ENCODE measurements around the gene DPM1.

Gene DPM1

DNA sequence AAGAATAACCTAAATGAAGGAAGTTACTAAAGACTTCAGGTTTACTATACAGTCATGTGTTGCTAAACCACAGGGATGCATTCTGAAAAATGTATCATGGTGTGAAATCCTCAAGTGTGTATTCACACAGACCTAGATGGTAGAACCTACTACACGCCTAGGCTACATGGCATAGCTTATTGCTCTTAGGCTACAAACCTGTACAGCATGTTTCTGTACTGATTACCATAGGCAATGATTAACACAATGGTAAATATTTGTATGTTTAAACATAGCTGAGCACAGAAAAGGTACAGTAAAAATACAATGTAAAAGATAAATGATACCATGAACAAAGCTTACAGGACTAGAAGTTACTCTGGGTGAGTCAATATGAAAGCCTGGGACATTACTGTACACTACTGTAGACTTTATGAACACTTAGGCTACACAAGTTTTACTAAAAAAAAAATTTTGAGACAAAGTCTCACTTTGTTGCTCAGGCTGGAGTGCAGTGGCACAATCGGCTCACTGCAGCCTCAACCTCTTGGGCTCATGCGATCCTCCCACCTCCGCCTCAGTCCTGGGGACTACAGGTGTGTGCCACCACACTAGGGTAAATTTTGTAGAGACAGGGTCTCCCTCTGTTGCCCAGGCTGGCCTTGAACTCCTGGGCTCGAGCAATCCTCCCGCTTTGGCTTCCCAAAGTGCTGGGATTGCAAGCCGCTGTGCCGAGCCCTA, 63.1 kb downstream of the DPM1 start:
- no peak for DNase-seq (ENCODE audit: low read depth)

DNA sequence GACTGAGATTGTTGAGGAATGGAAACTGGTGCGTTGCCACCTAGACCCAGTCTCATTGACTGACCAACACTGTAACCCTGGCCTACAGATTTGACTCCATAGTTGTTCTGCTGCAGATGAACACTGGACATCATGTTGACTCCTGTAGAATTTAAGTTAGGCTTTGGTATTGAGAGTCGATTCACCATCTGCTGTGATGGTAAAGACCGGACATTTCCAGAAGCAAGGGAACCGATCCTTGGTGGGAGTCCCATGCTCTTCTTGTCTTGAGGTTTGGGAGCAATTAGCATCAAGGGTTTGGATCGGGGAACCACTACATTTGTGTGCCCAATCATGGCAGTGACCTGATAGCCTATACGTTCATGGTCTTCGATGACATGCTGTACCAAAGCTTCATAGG, 64.7 kb downstream of the DPM1 start:
- no peak for DNase-seq (ENCODE audit: low read depth)

DNA sequence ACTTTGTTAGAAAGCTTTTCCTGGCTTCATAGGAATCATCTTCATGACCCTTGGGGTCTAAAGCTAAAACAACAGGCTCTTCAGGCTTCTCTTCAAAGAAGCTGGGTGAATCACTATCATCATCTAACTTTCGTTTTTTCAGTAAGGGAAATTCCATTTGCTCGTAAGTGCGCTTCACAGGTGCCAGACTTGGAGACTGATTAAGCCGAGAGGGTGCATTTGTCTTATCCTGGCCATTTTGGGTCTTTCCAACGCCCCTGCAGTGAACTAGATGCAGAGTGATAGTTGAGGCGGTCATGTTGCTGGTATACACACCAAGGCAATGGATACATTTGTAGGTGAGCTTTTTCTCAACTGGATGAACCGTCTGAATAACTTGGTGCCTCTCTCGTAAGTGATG, 65.9 kb downstream of the DPM1 start:
- no peak for DNase-seq (ENCODE audit: low read depth)

DNA sequence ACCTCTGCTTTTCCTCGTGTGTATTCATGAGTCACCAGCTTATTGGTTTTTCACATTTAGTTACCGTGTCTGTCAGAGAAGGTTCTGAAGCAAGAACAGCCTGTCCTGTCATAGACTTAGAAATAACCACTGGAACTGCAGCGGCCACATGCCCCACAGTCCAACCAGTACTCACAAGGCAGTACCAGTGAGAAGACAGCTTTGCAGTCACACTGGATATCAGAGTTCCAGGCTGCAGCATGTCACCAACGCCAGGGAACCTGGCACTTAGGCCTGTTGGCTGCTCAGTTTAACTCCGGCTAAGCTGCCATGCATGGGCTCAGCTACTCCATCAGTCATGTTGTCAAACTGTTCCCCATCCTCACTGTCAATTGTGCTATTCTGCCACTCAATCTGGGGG, 67.2 kb downstream of the DPM1 start:
- DNase-seq (ENCODE audit: low read depth): no peak

DNA sequence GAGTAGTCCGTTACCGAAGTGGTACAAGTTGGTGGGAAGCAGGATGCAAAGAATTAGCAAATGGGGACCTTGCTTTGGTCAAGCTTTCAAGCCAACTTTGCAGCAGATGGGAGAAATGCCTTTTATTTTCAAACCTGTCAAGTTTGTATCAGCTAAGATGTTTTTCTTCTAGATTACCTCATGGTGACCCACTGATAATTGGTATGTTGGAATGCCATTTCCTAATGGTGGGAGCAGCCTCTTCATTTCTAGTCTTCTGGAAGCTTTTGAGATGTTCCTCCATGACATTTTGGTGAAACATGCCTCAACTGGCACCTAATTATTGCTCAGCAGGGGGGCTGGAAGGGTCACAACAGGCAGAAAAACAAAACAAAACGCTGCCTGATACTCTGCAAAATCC, 70.8 kb downstream of the DPM1 start:
- no peak for DNase-seq (ENCODE audit: low read depth)

DNA sequence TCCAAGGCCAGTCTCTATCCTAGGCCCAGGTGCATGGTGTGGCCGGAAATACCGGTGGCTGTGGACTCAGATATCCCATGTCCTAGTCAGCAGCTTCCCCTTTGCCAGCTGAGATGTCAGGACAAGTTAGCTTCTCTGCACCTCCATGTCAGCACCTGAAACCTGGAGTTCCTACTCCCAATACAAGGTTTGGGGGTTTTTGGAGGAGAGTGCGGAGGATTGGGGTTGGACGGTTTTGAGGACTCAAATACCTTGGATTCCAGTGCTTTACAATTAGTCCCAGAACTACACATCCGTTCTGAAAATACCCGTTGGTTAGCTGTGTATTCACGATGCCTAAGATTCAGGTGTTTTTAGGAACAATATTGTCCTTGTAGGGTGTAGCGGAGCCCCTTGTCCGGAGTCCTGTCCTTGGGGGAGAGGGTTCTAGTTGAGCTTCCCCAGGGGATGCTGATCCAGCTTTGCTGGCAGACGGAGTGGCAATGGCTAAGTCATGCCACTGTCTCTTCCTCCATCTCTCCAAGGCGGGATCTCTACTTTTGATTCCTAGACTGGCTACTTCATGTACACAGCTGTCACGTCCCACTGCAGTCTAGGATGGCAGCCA, 72.0 kb downstream of the DPM1 start:
- DNase-seq (ENCODE audit: low read depth): no peak

DNA sequence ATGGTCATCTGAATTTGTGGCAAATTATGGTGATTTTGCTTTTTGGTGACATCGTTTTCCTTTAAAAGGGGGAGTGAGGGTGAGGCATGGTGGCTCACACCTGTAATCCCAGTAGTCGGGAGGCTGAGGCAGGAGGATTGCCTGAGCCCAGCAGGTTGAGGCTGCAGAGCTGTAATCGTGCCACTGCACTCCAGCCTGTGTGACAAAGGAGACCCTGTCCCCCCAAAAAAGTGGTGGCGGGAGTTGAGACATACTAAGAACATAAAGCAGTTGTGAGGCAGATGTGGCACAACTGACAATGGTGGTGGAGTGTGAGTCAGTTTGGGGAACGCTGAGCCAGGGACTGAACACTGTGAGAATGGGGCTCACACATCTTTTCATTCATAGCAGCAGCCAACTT, 72.6 kb downstream of the DPM1 start:
- DNase-seq (ENCODE audit: low read depth): no peak

GRCh38 chr20:50885068-50885467, 73.3 kb downstream of the DPM1 start:
- no peak for DNase-seq (ENCODE audit: low read depth)

Measured in activated T-helper 1 cell treated with Interleukin-2 at 50 U/mL for 16 hours (primary cell).